GM12878 (cell line): ENCODE data around the gene MYBPHL. TPM values are rescaled to one million over a fixed set of nuclear protein-coding genes. Genes with fewer than 3 reads are reported as not detected.

ENCODE experiments used
- ATAC-seq: fragments of 200-7000 bp; cut with Tn5 transposase; 3 replicates; pipeline ENCODE4 v1.9.1; 2020; ENCODE audit warnings: mild to moderate bottlenecking, moderate library complexity
- BruUV-seq: library from RNA; stranded (reverse); fragments of 400-500 nt; replicated peaks from 2 replicates; lab custom pipeline; 2021; lab: Mats Ljungman, UMichigan
- CTCF ChIA-PET: fragments of 300-600 bp; sonication (Branson Sonifier 250); formaldehyde crosslinking; extraction: SDS; loops from one replicate; lab custom pipeline; 2021; ENCODE audit warnings: inconsistent platforms; lab: Yijun Ruan, JAX
- POLR2A ChIA-PET: fragments of 350-600 bp; formaldehyde crosslinking; extraction: SDS; loops from one replicate; lab custom pipeline; 2021; ENCODE audit warnings: inconsistent platforms; lab: Charles Lee
- RAD21 ChIA-PET: fragments of 300-600 bp; sonication (Branson Sonifier 250); formaldehyde crosslinking; loops from one replicate; lab custom pipeline; 2023; ENCODE audit warnings: antibody characterized with exemption; ENCODE audit not compliant: unreplicated experiment; lab: Charles Lee
- SMC1A ChIA-PET: fragments of 300-600 bp; sonication (Branson Sonifier 250); formaldehyde crosslinking; loops from one replicate; lab custom pipeline; 2023; ENCODE audit not compliant: unreplicated experiment, uncharacterized antibody; lab: Charles Lee
- DNase-seq: peaks from one replicate; pipeline ENCODE4 v3.0.0-alpha.2; 2011; ENCODE audit warnings: low read depth, low spot score
- FAIRE-seq: peaks from 3 replicates; lab custom pipeline; 2011; peaks lifted over from hg19 to GRCh38; lab: Jason Lieb, UNC
- H2AFZ ChIP-seq: 2 replicates; pipeline ENCODE4 v1.6.0; 2011; ENCODE audit warnings: low read depth, low read length, control low read depth; ENCODE audit not compliant: control insufficient read depth
- H3K27ac ChIP-seq: 2 replicates; pipeline ENCODE4 v1.5.1; 2011; ENCODE audit warnings: control low read depth; ENCODE audit not compliant: control insufficient read depth, insufficient read depth
- H3K27me3 ChIP-seq, 2 experiments: replicated peaks in 1 of 2; 2 replicates each; pipeline versions ENCODE4 v1.6.0 to v1.6.1; 2011; ENCODE audit warnings: low read length in 1 of 2; ENCODE audit not compliant: control insufficient read depth in 2 of 2, insufficient read depth in 2 of 2
- H3K36me3 ChIP-seq, 2 experiments: 2 replicates each; pipeline ENCODE4 v1.5.1; 2011; ENCODE audit warnings: low read length in 1 of 2; ENCODE audit not compliant: control insufficient read depth in 2 of 2, insufficient read depth in 2 of 2
- H3K4me1 ChIP-seq: 2 replicates; pipeline ENCODE4 v1.6.1; 2011; ENCODE audit warnings: mild to moderate bottlenecking, low read length, moderate library complexity, mixed read lengths; ENCODE audit not compliant: control insufficient read depth, insufficient read depth
- H3K4me2 ChIP-seq: 2 replicates; pipeline ENCODE4 v1.6.0; 2011; ENCODE audit warnings: control low read depth; ENCODE audit not compliant: control insufficient read depth, insufficient read depth
- H3K4me3 ChIP-seq: fragments of 200-600 bp; sonication (generic); 2 replicates; pipeline ENCODE4 v1.5.1; 2016
- H3K79me2 ChIP-seq: 2 replicates; pipeline ENCODE4 v1.6.0; 2011; ENCODE audit warnings: low read length; ENCODE audit not compliant: control insufficient read depth, insufficient read depth
- H3K9ac ChIP-seq: 2 replicates; pipeline ENCODE4 v1.8.0; 2011; ENCODE audit warnings: low read length, control low read depth, mixed read lengths; ENCODE audit not compliant: control insufficient read depth, insufficient read depth
- H3K9me3 ChIP-seq: replicated peaks from 3 replicates; pipeline ENCODE4 v1.5.1; 2011; ENCODE audit warnings: mild to moderate bottlenecking, low read length; ENCODE audit not compliant: control insufficient read depth, insufficient read depth
- H4K20me1 ChIP-seq: 2 replicates; pipeline ENCODE4 v1.6.0; 2011; ENCODE audit not compliant: control insufficient read depth, insufficient read depth
- BACH1 ChIP-seq: fragments of 450-650 bp; IDR thresholded peaks from 2 replicates; pipeline ENCODE4 v1.6.1; 2017; ENCODE audit warnings: mild to moderate bottlenecking, borderline replicate concordance
- ETV6 ChIP-seq, 2 experiments: fragments of 450-650 bp in 1 of 2; IDR thresholded peaks in 1 of 2; conservative IDR thresholded peaks in 1 of 2; 2 replicates each; pipeline ENCODE4 v1.6.1; 2014; ENCODE audit warnings: antibody characterized with exemption in 1 of 2, borderline replicate concordance in 1 of 2, low read depth in 1 of 2, mild to moderate bottlenecking in 1 of 2, moderate library complexity in 1 of 2
- FOS ChIP-seq: IDR thresholded peaks from 3 replicates; pipeline ENCODE4 v1.6.1; 2011; ENCODE audit warnings: borderline replicate concordance; ENCODE audit not compliant: insufficient read length; ENCODE audit errors: extremely low read depth
- NFIC ChIP-seq: IDR thresholded peaks from 2 replicates; pipeline ENCODE4 v1.6.1; 2012; ENCODE audit warnings: low read depth, mild to moderate bottlenecking, inconsistent platforms, low read length, moderate library complexity
- PAX5 ChIP-seq: IDR thresholded peaks from 2 replicates; pipeline ENCODE4 v1.6.1; 2011; ENCODE audit warnings: low read depth, low read length, borderline replicate concordance
- RBBP5 ChIP-seq: fragments of 200-600 bp; sonication (generic); conservative IDR thresholded peaks from 2 replicates; pipeline ENCODE4 v1.6.1; 2016
- SUPT20H ChIP-seq: IDR thresholded peaks from 2 replicates; pipeline ENCODE4 v1.6.1; 2011; ENCODE audit warnings: low read depth, mild to moderate bottlenecking, low read length, moderate library complexity, borderline replicate concordance; ENCODE audit not compliant: control insufficient read depth
- ZNF274 ChIP-seq: IDR thresholded peaks from one replicate; pipeline ENCODE4 v1.8.0; 2011; ENCODE audit not compliant: insufficient read length, insufficient read depth
- ZNF384 ChIP-seq: IDR thresholded peaks from 2 replicates; pipeline ENCODE4 v1.6.1; 2012; ENCODE audit warnings: low read depth, mild to moderate bottlenecking, low read length, improper control_type of control experiment, borderline replicate concordance
- WGBS: methylation state at CpG from one replicate; pipeline ENCODE4 v1.1.6; 2016; ENCODE audit warnings: low lambda C conversion rate; ENCODE audit not compliant: insufficient replicate concordance, insufficient coverage; ENCODE audit errors: missing lambda C conversion rate; 5-methylcytosine and 5-hydroxymethylcytosine counted together
- in situ Hi-C: fragments of 300-500 bp; cut with MboI; formaldehyde crosslinking; loops from 9 replicates; pipeline ENCODE4 v1.14.3; 2018; ENCODE audit warnings: mixed read lengths
- intact Hi-C: fragments of 100-400 bp; cut with micrococcal nuclease; formaldehyde crosslinking; loops from one replicate; pipeline ENCODE4 v1.14.2; 2022; ENCODE audit not compliant: unreplicated experiment
- polyA plus RNA-seq, 11 experiments: library from polyadenylated mRNA; depleted of rRNA in 4 of 11; unstranded in 6 of 11; stranded (reverse) in 5 of 11; fragments of >200 nt; fragmentation: Nextera tagmentation in 4 of 11; fragmentation: Illumina TruSeq in 1 of 11; extraction: Ambion mirVana in 4 of 11; extraction: Trizol in 1 of 11; gene quantifications; 1 replicate in 1 of 11; 2 replicates in 10 of 11; pipeline versions ENCODE4 v1.2.1 to v1.2.3, GENCODE V29; 2011 to 2016; ENCODE audit warnings: inconsistent platforms in 2 of 11, missing spikeins in 2 of 11, low read depth in 1 of 11
- total RNA-seq, 4 experiments: library from RNA; depleted of rRNA in 3 of 4; stranded (reverse); fragments of >200 nt in 3 of 4; fragmentation: Illumina TruSeq in 1 of 4; extraction: Trizol in 1 of 4; gene quantifications; 2 replicates each; pipeline versions ENCODE4 v1.2.1 to v1.2.3, GENCODE V29; 2013 to 2021
- TF ChIP-seq, protein P1 (sequence below): IDR thresholded peaks from 2 replicates; pipeline ENCODE4 v1.6.1; 2011; ENCODE audit warnings: borderline replicate concordance, low read depth, mild to moderate bottlenecking, moderate library complexity, low read length; ENCODE audit not compliant: insufficient read depth, poor library complexity, severe bottlenecking
- TF ChIP-seq, protein P2 (sequence below): IDR thresholded peaks from 2 replicates; pipeline ENCODE4 v1.6.1; 2012; ENCODE audit warnings: low read depth, low read length, improper control_type of control experiment

Gene MYBPHL
- total and polyA plus RNA-seq, 10 of the 15 experiments (the other 5 are each of a cell fraction or from before 2014, with no cell fraction given), result 0.16 to 0.75 (median 0.54) TPM; not detected in 7

DNA sequence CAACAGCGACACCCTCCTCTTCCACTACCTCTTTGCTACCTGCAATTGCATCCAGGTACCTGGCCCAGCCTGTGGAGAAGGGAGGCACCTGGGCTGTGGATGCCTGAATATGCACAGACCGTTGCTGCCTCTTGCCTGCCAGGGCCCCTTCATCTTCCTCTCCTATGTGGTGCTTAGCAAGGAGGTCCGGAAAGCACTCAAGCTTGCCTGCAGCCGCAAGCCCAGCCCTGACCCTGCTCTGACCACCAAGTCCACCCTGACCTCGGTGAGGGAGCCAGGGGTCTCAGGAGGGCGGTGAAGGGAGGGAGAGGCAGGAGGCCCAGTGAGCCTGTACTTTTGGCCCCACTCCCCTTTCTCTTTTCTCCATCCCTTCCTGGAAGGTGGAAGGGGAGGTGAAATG lies 35.4 kb downstream of the MYBPHL start:
- H3K9ac ChIP-seq, result no peak overlapping the region
- no peak overlapping the region for H2AFZ ChIP-seq
- DNase-seq, result no peak
- no peaks in the 10 kb centered on the region for H3K36me3 ChIP-seq
- ChIA-PET POLR2A (no interaction called here), SMC1A (no interaction called here), RAD21 (no interaction called here), CTCF (interaction anchor here (0.6 kb wide), 1 partner anchor 79 kb away, joined by 3 read pairs; no protein-coding TSS in a partner anchor)
- BruUV-seq, result no TSS peak
- in situ Hi-C loops (no loop called here), intact Hi-C loops (no loop called here)
- no peak overlapping the region for H3K4me2 ChIP-seq
- WGBS, result 13% methylated on average over 6 of the region's 6 CpGs
- no peak for ATAC-seq
- no peak overlapping the region for H3K4me3 ChIP-seq
- H3K9me3 ChIP-seq, result no peaks in the 10 kb centered on the region
- no peak overlapping the region for H3K27ac ChIP-seq
- H3K79me2 ChIP-seq, result no peaks in the 10 kb centered on the region
- TF ChIP-seq SUPT20H, result no peak
- no peak for TF ChIP-seq BACH1
- no peak for TF ChIP-seq ZNF274
- TF ChIP-seq FOS, result no peak
- TF ChIP-seq NFIC, result no peak
- no peak for TF ChIP-seq ZNF384
- TF ChIP-seq PAX5, result no peak
- no peak for TF ChIP-seq RBBP5
- TF ChIP-seq, protein P1, sequence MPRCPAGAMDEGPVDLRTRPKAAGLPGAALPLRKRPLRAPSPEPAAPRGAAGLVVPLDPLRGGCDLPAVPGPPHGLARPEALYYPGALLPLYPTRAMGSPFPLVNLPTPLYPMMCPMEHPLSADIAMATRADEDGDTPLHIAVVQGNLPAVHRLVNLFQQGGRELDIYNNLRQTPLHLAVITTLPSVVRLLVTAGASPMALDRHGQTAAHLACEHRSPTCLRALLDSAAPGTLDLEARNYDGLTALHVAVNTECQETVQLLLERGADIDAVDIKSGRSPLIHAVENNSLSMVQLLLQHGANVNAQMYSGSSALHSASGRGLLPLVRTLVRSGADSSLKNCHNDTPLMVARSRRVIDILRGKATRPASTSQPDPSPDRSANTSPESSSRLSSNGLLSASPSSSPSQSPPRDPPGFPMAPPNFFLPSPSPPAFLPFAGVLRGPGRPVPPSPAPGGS, result no peak
- TF ChIP-seq, protein P2, sequence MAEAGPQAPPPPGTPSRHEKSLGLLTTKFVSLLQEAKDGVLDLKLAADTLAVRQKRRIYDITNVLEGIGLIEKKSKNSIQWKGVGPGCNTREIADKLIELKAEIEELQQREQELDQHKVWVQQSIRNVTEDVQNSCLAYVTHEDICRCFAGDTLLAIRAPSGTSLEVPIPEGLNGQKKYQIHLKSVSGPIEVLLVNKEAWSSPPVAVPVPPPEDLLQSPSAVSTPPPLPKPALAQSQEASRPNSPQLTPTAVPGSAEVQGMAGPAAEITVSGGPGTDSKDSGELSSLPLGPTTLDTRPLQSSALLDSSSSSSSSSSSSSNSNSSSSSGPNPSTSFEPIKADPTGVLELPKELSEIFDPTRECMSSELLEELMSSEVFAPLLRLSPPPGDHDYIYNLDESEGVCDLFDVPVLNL, result no peak
- TF ChIP-seq ETV6 (conservative IDR thresholded peaks at IDR 0.05 in 1 of 2, IDR thresholded peaks at IDR 0.05 in 1 of 2; ENCODE audit: borderline replicate concordance in 1 of 2, low read depth in 1 of 2), result no peak
- no peaks in the 10 kb centered on the region for H3K4me1 ChIP-seq
- FAIRE-seq, result no peak
- no peaks in the 10 kb centered on the region for H4K20me1 ChIP-seq
- H3K27me3 ChIP-seq, result peaks cover 0 to 1% of the 10 kb centered on the region in 2 experiments; a peak in 1 of 4 replicates
